HEK293T (cell line): ENCODE results near the gene GOLM1.

Experiments
- BHLHE40 ChIP-seq: fragments of 450-650 bp; IDR thresholded peaks from 2 replicates; pipeline ENCODE4 v1.6.1; 2016; ENCODE audit warnings: mild to moderate bottlenecking, moderate library complexity, borderline replicate concordance
- ELF4 ChIP-seq: fragments of 450-650 bp; IDR thresholded peaks from 2 replicates; pipeline ENCODE4 v1.6.1; 2017; ENCODE audit warnings: antibody characterized with exemption
- FOXA1 ChIP-seq: fragments of 450-650 bp; IDR thresholded peaks from 2 replicates; pipeline ENCODE4 v1.6.1; 2016; ENCODE audit warnings: mild to moderate bottlenecking
- NFRKB ChIP-seq: fragments of 450-650 bp; IDR thresholded peaks from 2 replicates; pipeline ENCODE4 v1.6.1; 2016; ENCODE audit warnings: mild to moderate bottlenecking, moderate library complexity
- SP1 ChIP-seq: fragments of 450-650 bp; IDR thresholded peaks from 2 replicates; pipeline ENCODE4 v1.6.1; 2017
- SUZ12 ChIP-seq: fragments of 450-650 bp; IDR thresholded peaks from 2 replicates; pipeline ENCODE4 v1.6.1; 2016; ENCODE audit warnings: mild to moderate bottlenecking
- TARDBP ChIP-seq: fragments of 450-650 bp; IDR thresholded peaks from 2 replicates; pipeline ENCODE4 v1.6.1; 2016
- ZNF384 ChIP-seq: fragments of 450-650 bp; IDR thresholded peaks from 2 replicates; pipeline ENCODE4 v1.6.1; 2016

GRCh38 chr9:85984457-85984856 lies 114.9 kb downstream of the GOLM1 start:
- no peak for TF ChIP-seq TARDBP
- TF ChIP-seq SP1 = no peak
- TF ChIP-seq SUZ12 = no peak
- TF ChIP-seq NFRKB = no peak
- no peak for TF ChIP-seq ELF4
- no peak for TF ChIP-seq BHLHE40
- no peak for TF ChIP-seq ZNF384
- no peak for TF ChIP-seq FOXA1
